NCI-H82 treated with DMSO at 0.1 percent for 48 hours (cell line): ENCODE data around the gene NELL1.

Experiments
- DNase-seq: peaks from one replicate; lab custom pipeline; 2025; ENCODE audit not compliant: unreplicated experiment; lab: John Stamatoyannopoulos, UW

The NELL1 gene

DNA sequence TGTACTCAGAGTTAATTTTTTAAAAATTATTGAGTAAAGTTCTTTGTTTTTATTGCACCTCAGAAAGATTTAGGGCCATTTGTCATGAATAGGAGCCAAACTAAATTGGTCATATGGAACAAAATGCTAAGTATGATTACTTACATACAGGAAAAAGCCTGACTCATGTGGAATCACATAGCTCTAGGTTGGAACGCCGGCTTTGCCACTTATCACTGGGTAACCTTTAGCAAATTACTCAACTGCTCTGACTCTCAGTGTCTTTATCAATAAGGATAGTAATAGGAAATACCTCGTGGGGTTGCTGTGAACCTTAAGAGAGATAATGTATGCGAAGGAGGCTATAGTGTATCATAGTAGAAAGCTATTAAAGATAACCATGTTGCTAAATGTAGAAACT is 638.5 kb downstream of the NELL1 start:
- no peak for DNase-seq

DNA sequence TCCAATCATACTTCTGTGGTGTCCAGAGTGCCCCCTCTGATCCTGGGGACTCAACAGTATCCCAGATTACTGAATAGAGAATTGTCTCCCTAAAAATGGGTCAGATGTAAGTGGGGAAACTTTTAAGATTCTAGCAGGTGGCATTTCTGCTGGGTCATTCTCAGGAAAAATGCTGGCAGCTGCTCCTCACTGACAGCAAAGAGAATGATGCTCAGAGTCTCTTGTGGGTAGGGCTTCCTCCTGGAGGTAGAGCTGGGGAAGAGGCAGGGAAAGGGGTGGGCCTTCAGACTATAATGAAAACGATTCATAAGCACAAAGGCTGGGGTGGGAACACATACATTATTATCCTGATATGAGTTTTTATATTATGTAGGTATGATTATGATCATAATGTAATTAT is 647.2 kb downstream of the NELL1 start:
- no peak for DNase-seq

DNA sequence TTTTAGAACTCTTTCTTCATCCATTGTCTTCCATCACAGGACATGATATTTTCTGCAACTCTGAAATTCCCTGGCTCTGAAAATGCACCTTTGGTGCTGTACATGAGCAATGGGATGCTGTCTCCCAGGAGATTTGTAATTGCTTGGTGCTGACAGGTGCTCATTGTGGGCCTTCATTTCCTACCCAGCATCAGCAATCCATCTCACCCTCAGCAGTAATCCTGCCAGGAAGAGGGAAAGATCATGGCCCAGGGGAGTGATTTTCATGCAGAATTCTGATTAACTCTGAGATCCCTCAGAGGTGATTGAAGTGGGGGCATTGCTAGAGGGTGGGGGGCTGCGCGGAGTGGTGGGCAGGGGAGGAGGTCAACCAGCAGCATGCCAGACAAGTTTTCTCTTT is 651.7 kb downstream of the NELL1 start:
- no peak for DNase-seq

DNA sequence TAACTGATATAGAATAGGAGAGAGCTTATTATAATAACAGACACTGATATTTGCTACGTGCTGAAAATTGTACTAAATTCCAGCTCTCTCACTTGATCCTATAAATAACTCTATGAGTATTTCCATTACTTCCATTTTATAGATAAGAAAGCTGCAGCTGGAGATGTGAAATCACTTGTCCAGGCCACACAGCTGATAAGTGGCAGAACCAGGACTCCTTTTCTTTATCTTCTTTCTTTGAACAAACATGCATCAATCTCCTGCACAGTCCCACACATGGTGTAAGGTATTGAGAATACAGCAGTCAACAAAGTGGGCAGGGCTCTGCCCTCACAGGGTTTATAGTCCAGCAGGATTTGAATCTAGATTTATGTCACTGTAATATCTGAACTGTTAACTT is 652.1 kb downstream of the NELL1 start:
- DNase-seq = no peak

DNA sequence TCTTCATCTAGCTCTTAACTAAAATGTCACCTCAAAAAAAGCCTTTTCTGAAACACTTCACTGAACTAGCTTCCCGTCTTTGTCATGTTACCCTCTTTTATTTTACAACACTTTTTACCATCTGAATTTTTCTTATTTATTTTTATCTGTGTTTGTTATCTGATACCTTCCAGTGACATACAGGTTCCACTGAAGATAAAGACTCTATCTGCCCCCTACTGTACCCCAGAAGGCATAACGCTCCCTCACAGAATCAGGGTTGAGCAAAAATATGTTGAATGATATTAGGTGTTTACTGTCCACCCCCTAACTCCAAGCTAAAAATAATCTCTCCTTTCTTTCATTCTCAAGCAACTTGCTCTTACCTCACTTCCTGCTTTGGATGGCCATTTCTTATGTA is 654.2 kb downstream of the NELL1 start:
- DNase-seq = peak; percentile 2

DNA sequence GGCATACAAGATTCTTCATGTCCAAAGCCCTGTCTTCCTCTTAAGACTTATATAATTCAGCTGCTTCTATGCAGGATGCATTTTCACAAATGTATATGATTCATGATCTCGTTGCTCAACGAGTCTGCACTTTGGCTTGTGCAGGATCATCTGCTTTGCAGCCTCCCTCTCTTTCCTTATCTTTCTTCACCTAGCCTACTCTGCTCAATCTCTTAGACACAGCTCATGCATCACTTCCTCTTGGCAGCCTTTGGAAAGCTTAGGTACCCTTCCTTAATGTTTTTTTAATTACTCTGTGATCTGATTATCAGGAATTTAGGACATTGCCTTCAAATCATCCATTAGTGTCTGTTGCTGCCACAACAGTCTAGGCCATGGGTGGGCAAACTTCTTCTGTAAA is 673.8 kb downstream of the NELL1 start:
- DNase-seq = no peak

DNA sequence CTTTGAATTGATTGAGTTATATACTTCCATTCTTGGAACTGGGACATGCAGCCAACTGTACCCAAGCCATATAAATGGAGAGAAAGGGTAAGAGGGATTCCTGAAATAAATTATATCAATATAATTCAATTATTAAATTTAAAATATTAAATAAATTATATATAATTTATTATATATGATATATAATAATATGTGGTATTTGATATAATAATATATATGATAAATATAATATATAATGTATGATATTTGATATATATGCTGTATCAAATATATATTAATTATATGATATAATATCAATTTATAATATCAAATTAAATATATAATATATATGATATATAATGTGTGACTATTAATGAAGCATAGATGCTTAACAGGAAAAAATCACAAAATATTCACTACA is 677.0 kb downstream of the NELL1 start:
- DNase-seq = no peak

DNA sequence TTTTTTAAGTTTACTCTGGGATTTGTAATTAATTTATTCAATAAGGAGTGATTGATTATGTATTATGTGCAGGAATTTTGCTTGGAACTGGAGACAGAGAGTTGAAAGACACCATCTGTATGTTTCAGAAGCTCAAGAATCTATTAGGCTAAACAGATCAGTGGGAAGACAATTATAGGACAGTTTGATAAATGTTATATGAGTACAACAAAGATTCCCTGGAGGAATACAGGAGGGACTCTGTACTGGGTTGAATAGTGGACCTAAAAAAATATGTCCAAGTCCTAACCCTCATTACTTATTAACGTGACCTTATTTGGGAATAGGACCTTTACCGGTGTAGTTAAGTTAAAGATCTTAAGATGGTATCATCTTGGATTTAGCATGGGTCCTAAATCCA is 681.2 kb downstream of the NELL1 start:
- peak; percentile 70 for DNase-seq

DNA sequence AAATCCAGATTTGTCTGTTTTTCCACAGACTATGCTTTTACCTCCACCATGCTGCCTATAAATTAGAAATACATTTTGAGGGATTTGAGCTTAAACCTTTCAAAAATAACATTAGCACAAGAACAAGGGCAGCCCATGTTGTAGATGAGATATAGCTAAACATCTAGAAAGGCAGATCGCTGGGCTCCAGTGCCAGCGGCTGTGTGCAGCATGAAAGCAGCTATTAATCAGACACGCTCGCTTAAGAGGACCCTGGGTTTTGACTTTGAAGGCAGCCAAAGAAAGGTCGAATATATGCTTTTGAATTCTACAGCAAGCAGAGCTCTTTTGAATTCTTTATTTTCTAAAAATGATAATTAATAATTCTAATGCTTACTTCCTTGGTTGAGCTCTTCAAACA is 684.0 kb downstream of the NELL1 start:
- DNase-seq = no peak

DNA sequence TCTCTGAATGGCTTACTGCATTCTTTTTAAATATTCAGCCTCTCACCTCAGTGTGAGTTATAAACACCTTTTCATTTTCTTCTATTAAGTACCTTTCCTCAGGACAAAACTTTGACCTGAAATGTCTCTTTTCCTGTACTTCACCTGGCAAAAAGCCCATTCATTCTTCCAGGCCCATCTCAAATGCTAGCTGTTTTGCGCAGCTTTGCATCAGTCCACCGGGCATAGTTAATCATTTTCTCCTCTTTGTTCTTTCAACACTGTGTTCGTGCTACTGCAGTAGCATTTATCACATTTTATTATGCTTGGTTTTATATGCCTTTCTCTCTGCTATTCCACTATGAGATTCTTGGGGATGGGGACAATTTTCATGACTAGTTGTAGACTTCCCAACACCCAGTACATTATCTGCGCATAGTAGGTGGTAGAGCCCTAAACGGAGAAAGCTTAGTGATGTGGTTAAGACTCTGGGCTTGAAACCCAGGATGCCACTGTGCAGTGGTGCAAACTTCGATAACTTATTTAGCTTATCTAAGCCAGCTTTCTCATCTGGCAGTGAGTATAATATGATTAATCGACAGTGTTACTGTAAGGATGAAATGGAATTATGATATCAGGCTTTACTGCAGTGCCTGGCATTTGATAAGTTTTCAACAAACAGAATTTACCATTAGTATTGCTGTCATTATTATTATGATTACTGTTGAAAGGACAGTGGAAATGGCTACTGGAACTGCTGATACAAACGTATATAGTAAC is 695.7 kb downstream of the NELL1 start:
- DNase-seq = no peak

DNA sequence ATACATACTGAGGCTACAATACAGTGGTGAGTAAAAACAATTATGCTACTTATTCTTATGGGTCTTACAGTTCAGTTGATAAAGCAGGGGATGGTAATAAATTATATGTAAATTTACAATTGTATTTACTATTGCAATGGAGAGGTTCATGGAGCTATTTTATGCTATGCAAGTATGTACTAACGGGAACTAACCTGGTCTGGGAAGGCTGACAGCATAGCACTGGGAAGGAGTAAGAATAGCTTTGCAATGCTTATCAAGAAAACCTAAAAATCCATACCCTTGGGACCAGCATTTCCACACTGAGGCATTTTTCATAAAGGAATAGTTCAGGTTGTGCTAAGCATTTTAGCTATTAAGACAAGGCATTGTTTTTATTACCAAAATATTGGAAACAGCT is 700.6 kb downstream of the NELL1 start:
- no peak for DNase-seq

DNA sequence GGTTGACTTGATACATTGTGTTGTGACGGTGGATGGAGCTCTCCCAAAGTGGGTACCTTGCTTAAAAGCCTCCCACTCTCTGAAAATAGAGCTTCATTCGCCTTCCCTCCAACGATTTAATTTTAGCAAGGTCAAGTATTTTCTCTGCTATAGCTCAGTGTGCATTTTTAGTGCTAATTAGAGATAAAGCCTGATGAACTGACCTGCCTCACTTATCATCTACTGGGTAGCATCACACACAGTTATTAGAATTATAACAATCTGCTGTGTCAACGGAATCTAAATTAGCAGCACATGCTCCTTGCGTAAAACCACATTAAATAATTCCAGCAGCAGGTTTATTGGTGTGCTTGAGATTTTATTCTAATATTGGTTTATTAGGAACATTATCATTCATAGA is 701.7 kb downstream of the NELL1 start:
- no peak for DNase-seq

DNA sequence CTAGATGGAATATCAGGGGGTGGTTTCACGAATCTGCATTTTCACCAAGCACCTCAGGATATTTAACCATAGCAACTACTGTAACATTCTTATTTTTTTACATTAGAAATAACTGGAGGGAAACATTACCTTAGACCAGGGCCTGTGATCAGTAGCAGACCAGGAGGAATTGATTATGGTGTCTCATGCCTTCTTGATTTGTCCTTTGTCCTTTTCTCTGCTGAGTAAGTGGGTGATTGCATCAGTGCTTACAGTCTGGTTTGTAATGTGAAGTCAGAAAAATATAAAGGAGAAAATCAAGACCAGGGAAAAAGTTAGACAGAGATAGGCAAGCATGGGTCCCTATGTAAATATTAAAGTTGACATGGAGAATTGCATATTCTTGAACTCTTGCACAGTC is 703.3 kb downstream of the NELL1 start:
- DNase-seq = no peak

DNA sequence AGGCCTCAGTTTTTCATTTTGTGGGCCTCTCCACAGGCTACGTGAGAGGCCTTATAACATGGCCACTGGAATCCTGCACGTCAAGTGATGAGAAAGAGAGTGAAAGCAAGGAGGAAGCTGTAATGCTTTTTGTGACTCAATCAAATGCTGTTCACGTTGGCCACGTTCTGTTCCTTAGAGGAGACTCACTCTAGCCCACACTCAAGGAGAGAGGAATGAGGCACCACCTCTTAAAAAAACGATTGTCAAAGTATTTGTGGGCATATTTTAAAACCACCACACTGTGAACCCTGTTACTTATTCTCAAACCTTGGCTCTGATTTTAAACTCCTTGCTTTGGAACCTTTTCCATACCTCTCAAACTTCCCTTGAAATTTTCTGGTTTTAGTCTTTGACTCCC is 705.0 kb downstream of the NELL1 start:
- no peak for DNase-seq

DNA sequence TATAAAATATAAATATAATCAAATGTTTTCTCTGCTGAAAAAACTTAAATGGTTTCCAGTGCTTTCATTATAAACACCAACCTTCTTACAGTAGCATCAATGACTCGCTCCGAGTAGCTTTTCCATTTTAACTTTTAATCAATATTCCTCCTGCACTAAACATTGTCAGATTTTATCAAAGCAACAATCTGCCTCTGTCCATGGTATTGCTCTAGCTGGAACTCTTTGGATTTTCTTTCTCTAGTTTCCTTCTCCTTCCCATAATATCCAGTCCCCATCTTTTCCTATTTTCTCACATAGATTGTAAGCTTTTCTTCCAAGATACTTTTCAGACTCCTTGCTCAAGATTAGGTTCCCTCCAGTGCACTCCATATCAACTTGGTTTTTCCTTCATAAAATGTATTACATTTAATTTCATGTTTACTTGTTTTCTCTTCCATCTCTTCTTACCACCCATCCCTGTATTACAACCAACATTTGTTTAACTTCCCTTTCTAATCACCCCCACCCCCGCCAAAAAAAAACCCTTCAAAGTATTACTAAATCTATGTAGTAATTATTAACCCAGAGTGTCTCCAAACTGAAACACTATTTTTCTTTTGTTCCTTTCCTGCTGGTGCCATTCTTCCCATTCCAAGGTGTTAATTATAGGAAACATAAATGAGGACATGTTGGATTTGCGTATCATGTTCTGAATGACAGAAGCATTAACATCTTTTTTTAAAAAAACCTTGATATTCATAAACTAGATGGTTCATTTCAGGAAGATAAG is 716.5 kb downstream of the NELL1 start:
- DNase-seq = no peak

DNA sequence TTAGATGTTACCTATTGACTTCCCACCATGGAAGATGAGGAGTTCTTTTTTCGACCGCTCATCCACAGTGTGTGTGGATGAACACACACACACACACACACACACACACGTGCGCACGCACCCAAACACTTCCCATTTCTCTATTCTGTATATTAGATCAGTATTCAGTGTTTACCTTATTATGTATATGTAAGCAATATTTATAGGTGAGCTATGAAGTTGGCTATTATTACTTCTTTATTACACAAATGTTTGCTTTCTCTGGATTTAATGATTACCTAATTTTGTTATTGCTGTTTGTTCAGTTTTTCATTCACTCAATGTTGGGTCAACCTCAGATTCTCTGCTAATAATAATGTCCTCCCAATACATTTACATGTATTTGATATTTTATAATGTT is 721.0 kb downstream of the NELL1 start:
- DNase-seq = no peak

DNA sequence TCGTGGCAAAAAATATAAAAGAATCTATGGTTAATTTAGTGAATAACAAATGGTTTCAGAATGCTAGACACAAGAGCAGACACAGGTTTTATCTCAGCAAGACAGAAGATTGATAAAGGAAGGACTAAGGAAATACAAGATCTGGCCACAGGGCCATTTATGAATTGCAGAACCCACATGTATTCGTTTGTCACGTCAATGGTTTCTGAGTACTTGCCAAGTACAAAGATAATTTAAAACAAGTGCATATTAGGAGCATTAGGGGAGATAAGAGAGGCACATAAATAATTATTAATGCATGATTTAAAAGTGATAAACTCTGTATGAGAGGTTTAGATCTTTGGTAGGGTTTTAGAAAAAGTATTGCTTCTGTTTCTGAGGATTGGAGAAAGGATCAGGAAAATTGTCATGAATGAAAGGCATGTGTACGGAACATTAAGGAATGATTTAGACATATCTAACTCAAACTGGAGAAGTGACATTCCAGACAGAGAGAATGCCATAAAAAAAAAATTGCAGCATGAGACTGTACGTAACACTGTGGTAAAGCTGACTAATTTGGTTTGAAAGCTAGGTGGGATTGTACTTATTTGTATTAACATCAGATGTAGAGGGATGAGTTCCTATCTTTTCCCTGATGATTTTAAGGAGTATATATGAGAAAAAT is 727.1 kb downstream of the NELL1 start:
- DNase-seq = no peak

DNA sequence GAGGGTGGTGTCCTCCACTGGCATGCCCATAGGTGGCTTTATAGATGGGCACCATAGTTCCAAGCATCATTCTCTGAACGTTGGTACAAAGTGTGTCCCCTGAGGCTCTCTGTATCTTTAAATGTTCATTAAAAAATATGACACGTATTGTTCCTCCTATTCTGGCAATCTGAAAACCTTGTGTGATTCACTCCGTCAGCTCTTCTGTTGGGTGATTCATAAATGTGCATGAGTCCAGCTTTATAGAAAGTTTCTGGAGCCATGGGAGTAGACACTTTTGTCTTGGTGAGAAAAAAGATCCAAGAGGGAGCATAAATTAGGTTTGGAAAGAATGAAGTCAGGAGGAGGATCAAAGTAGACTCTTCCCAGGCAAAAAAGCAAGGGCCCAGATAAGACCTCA is 728.8 kb downstream of the NELL1 start:
- no peak for DNase-seq

DNA sequence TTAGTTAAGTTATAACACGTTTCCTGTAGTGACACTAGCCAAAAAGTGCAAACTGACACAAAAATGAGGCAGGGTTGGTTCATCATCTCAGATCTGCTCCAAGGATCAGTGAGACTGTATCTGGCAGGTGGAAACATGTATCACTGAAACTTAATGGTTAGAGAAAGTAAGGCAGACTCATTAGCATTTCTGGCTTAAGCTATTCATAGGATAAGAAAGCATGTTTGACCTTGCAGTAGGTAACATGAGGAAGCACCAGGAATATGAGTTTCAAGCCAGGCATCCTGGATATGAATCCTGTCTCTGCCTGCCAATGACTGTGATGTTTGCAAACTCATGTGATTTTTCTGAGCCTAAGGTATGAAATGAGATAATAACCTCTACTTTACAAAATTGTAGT is 732.1 kb downstream of the NELL1 start:
- DNase-seq = no peak

DNA sequence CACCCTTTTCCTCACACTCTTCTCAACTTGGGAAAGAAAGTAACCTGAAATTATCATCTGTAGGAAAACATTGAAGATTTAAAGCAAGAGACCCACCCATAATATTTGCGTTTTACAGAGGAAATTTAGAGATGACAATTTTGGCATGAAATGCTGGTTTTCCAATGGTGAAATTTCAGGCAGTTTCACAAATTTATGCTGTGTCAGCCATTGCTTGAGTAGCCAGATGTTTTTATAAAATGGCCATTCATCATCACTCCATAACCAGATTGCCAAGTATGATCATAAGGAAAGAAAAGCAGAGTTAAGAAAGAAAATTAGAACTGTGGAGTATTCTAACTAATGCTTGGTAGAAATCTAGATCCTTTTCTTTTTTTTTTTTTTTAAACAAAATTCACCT is 732.9 kb downstream of the NELL1 start:
- DNase-seq = no peak

DNA sequence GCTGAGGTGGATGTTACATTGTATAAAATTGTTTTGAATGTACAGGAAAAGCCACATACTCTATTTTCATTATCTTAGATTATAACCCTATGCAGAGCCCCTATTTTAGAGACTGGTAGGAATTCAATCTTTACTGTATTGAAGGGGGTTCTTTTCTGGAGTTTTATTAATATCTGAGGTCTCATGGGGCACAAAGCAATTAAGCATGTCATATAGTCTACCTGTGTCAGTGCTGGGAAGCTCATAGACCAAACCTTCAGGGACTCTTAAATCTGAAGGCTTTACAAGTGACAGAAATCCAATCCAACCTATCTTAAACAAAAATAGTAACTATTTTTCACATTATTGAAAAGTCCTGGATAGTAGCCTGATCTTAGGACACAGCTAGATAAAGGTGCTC is 733.7 kb downstream of the NELL1 start:
- DNase-seq = no peak

DNA sequence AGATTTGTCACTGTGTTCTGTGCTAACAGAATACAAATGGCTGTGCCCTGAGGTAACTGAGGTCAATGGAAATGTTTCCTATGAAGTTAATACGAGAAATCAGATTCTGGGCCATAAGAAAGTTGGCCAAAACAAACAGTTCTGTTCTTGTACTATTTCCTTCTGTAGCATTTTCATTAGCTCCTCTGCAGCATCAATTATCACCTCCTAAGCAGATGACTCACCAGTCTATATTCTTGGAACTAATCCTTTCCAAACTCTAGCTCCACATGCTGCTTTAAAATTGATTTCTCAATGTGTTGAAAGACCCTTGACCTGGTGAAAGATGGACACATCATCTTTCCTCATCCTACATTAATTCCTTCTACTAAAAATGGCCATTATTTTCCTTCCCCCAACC is 736.0 kb downstream of the NELL1 start:
- DNase-seq = no peak
